K562 (cell line): ENCODE data around the gene LYPD6B. TPM values are rescaled to one million over a fixed set of nuclear protein-coding genes. Genes with fewer than 3 reads are reported as not detected.

Experiments
- ATAC-seq: fragments of 200-7000 bp; cut with Tn5 transposase; 3 replicates; pipeline ENCODE4 v1.9.1; 2020; ENCODE audit warnings: moderate library complexity
- BruUV-seq: library from RNA; stranded (reverse); fragments of 400-500 nt; replicated peaks from 2 replicates; lab custom pipeline; 2021; lab: Mats Ljungman, UMichigan
- CTCF ChIA-PET: fragments of 300-600 bp; formaldehyde crosslinking; extraction: SDS; loops from one replicate; lab custom pipeline; 2021; ENCODE audit warnings: low intra/inter-chr PET ratio; lab: Yijun Ruan, JAX
- POLR2A ChIA-PET: fragments of 300-600, 350-650 bp; sonication (Branson Sonifier 250); formaldehyde crosslinking; extraction: SDS; loops from one replicate; lab custom pipeline; 2021; ENCODE audit warnings: antibody characterized with exemption, inconsistent platforms; lab: Yijun Ruan, JAX
- DNase-seq, 4 experiments: peaks; one replicate each; pipeline versions ENCODE4 v3.0.0 to v3.0.0-alpha.2; 2011 to 2018; ENCODE audit warnings: low spot score in 3 of 4, mixed read lengths in 3 of 4; ENCODE audit errors: extremely low read depth in 1 of 4
- FAIRE-seq: peaks from 2 replicates; lab custom pipeline; 2011; peaks lifted over from hg19 to GRCh38; lab: Jason Lieb, UNC
- H2AFZ ChIP-seq: 2 replicates; pipeline ENCODE4 v1.6.0; 2011; ENCODE audit warnings: low read depth, low read length, control low read depth, inconsistent platforms
- H3K27ac ChIP-seq: fragments of 200-600 bp; 3 replicates; pipeline ENCODE4 v1.8.0; 2011; ENCODE audit warnings: low read depth, mild to moderate bottlenecking, control low read depth, inconsistent platforms, low read length, moderate library complexity, mixed read lengths; ENCODE audit errors: extremely low read depth
- H3K27me3 ChIP-seq, 2 experiments: fragments of 300-600 bp in 1 of 2; 2 replicates in 1 of 2; 3 replicates in 1 of 2; pipeline versions ENCODE4 v1.6.0 to v1.8.0; 2011; ENCODE audit warnings: inconsistent platforms in 2 of 2, low read length in 2 of 2, mild to moderate bottlenecking in 1 of 2, mixed read lengths in 1 of 2, moderate library complexity in 1 of 2; ENCODE audit not compliant: control insufficient read depth in 2 of 2, insufficient read depth in 2 of 2
- H3K36me3 ChIP-seq: fragments of 300-600 bp; 3 replicates; pipeline ENCODE4 v1.8.0; 2011; ENCODE audit warnings: mild to moderate bottlenecking, low read length, inconsistent platforms; ENCODE audit not compliant: control insufficient read depth, insufficient read depth
- H3K4me1 ChIP-seq, 2 experiments: fragments of 200-600 bp in 1 of 2; replicated peaks in 1 of 2; 2 replicates in 1 of 2; 3 replicates in 1 of 2; pipeline versions ENCODE4 v1.5.1 to v1.8.0; 2011; ENCODE audit warnings: inconsistent platforms in 2 of 2, low read length in 2 of 2, mild to moderate bottlenecking in 1 of 2, mixed read lengths in 1 of 2, moderate library complexity in 1 of 2; ENCODE audit not compliant: control insufficient read depth in 2 of 2, insufficient read depth in 2 of 2
- H3K4me2 ChIP-seq: 2 replicates; pipeline ENCODE4 v1.6.1; 2011; ENCODE audit warnings: low read length, control low read depth, inconsistent platforms, mixed read lengths; ENCODE audit not compliant: insufficient read depth
- H3K4me3 ChIP-seq: fragments of 200-600 bp; sonication (generic), shearing (Covaris generic); 2 replicates; pipeline ENCODE4 v1.5.1; 2016; ENCODE audit warnings: control low read depth, inconsistent platforms
- H3K79me2 ChIP-seq: fragments of 200-600 bp; 3 replicates; pipeline ENCODE4 v1.8.0; 2011; ENCODE audit warnings: low read length, inconsistent platforms; ENCODE audit not compliant: control insufficient read depth, insufficient read depth
- H3K9ac ChIP-seq, 2 experiments: 2 replicates each; pipeline versions ENCODE4 v1.6.0 to v1.6.1; 2011; ENCODE audit warnings: low read depth in 2 of 2, low read length in 2 of 2, control low read depth in 1 of 2, inconsistent platforms in 1 of 2, mild to moderate bottlenecking in 1 of 2, mixed read lengths in 1 of 2; ENCODE audit not compliant: insufficient read depth in 1 of 2
- H3K9me1 ChIP-seq: one replicate; pipeline ENCODE4 v1.6.0; 2011; ENCODE audit warnings: inconsistent platforms, mild to moderate bottlenecking, low read length, moderate library complexity; ENCODE audit not compliant: control insufficient read depth, insufficient read depth
- H3K9me3 ChIP-seq: replicated peaks from 2 replicates; pipeline ENCODE4 v1.5.1; 2011; ENCODE audit warnings: low read depth, low read length, inconsistent platforms; ENCODE audit not compliant: control insufficient read depth, insufficient read depth
- H4K20me1 ChIP-seq: replicated peaks from 2 replicates; pipeline ENCODE4 v1.6.1; 2011; ENCODE audit warnings: low read length, inconsistent platforms, mixed read lengths; ENCODE audit not compliant: control insufficient read depth, insufficient read depth
- C11orf30 ChIP-seq: fragments of 450-650 bp; IDR thresholded peaks from 2 replicates; pipeline ENCODE4 v1.6.1; 2016; ENCODE audit warnings: low read depth, mild to moderate bottlenecking
- CC2D1A ChIP-seq: fragments of 450-650 bp; IDR thresholded peaks from 2 replicates; pipeline ENCODE4 v1.6.1; 2017; ENCODE audit warnings: mild to moderate bottlenecking
- DIDO1 ChIP-seq: fragments of 450-650 bp; IDR thresholded peaks from 2 replicates; pipeline ENCODE4 v1.6.1; 2016; ENCODE audit warnings: low read depth, missing biosample characterization, missing genetic modification characterization
- E4F1 ChIP-seq: fragments of 250-450 bp; sonication (Bioruptor Pico); IDR thresholded peaks from 2 replicates; pipeline ENCODE4 v1.5.0; 2021; ENCODE audit warnings: mild to moderate bottlenecking, borderline replicate concordance
- HDAC2 ChIP-seq: fragments of 450-650 bp; IDR thresholded peaks from 2 replicates; pipeline ENCODE4 v1.6.1; 2016; ENCODE audit warnings: mild to moderate bottlenecking
- KAT8 ChIP-seq: fragments of 450-650 bp; IDR thresholded peaks from 2 replicates; pipeline ENCODE4 v1.6.1; 2016; ENCODE audit warnings: low read depth, mild to moderate bottlenecking
- KHSRP ChIP-seq: fragments of 450-650 bp; IDR thresholded peaks from 2 replicates; pipeline ENCODE4 v1.6.1; 2017
- MAZ ChIP-seq, 2 experiments: fragments of 450-650 bp in 1 of 2; sonication (generic) in 1 of 2; formaldehyde crosslinking; IDR thresholded peaks in 1 of 2; conservative IDR thresholded peaks in 1 of 2; 2 replicates each; pipeline versions ENCODE4 v1.4.0 to v1.5.0; 2020; ENCODE audit warnings: mild to moderate bottlenecking in 1 of 2, missing genetic modification reagents in 1 of 2
- NONO ChIP-seq, 2 experiments: fragments of 200-400 bp in 1 of 2; fragments of 450-650 bp in 1 of 2; formaldehyde crosslinking in 1 of 2; IDR thresholded peaks; 2 replicates each; pipeline ENCODE4 v1.6.1; 2017; ENCODE audit warnings: low read depth in 2 of 2, mild to moderate bottlenecking in 2 of 2, moderate library complexity in 2 of 2, low read length in 1 of 2
- NR3C1 ChIP-seq: sonication (generic); formaldehyde crosslinking; IDR thresholded peaks from 2 replicates; pipeline ENCODE4 v1.8.1; 2022; ENCODE audit warnings: missing genetic modification reagents
- PHF20 ChIP-seq: fragments of 450-650 bp; IDR thresholded peaks from 2 replicates; pipeline ENCODE4 v1.6.1; 2018; ENCODE audit not compliant: partially characterized antibody
- PTBP1 ChIP-seq: fragments of 200-400 bp; formaldehyde crosslinking; IDR thresholded peaks from 2 replicates; pipeline ENCODE4 v1.6.1; 2017; ENCODE audit warnings: low read depth, low read length
- RAD21 ChIP-seq, 2 experiments: fragments of 250-450 bp in 1 of 2; fragments of 450-650 bp in 1 of 2; sonication (Bioruptor Pico) in 1 of 2; formaldehyde crosslinking in 1 of 2; IDR thresholded peaks in 1 of 2; conservative IDR thresholded peaks in 1 of 2; 2 replicates each; pipeline versions ENCODE4 v1.4.0 to v1.8.0; 2020 to 2022; ENCODE audit warnings: mild to moderate bottlenecking in 2 of 2, moderate library complexity in 1 of 2
- TRIM25 ChIP-seq: fragments of 450-650 bp; IDR thresholded peaks from 2 replicates; pipeline ENCODE4 v1.7.0; 2016; ENCODE audit warnings: borderline replicate concordance
- ZBTB9 ChIP-seq: fragments of 450-650 bp; formaldehyde crosslinking; IDR thresholded peaks from 2 replicates; pipeline ENCODE4 v1.4.0; 2020; ENCODE audit warnings: mild to moderate bottlenecking, moderate library complexity
- WGBS: fragments of 100-300 bp; shearing (Covaris generic); methylation state at CpG from one replicate; pipeline ENCODE4 v1.1.6; 2016; ENCODE audit warnings: low coverage, mixed read lengths; ENCODE audit not compliant: insufficient coverage; ENCODE audit errors: missing lambda C conversion rate; 5-methylcytosine and 5-hydroxymethylcytosine counted together
- in situ Hi-C: fragments of 300-500 bp; cut with MboI; formaldehyde crosslinking; loops from 4 replicates; pipeline ENCODE4 v1.15.0; 2018; ENCODE audit warnings: inconsistent platforms, mixed read lengths
- intact Hi-C: fragments of 100-400 bp; cut with micrococcal nuclease; formaldehyde crosslinking; loops from 2 replicates; pipeline ENCODE4 v1.14.2; 2022
- polyA plus RNA-seq, 8 experiments: library from polyadenylated mRNA; depleted of rRNA in 4 of 8; stranded (reverse) in 5 of 8; unstranded in 3 of 8; fragments of >200 nt; fragmentation: Nextera tagmentation in 2 of 8; fragmentation: Illumina TruSeq in 1 of 8; extraction: Ambion mirVana in 2 of 8; extraction: Trizol in 1 of 8; gene quantifications; 2 replicates each; pipeline versions ENCODE4 v1.2.1 to v1.2.3, GENCODE V29; 2011 to 2014; ENCODE audit warnings: inconsistent platforms in 1 of 8, missing spikeins in 1 of 8
- total RNA-seq, 7 experiments: library from RNA; depleted of rRNA in 6 of 7; stranded (reverse); fragments of >200 nt in 6 of 7; fragmentation: Illumina TruSeq in 2 of 7; extraction: Trizol in 2 of 7; gene quantifications; 2 replicates each; pipeline versions ENCODE4 v1.2.1 to v1.2.3, GENCODE V29; 2011 to 2021; ENCODE audit warnings: low replicate concordance in 1 of 7
- TF ChIP-seq, protein P1 (sequence below): fragments of 450-650 bp; formaldehyde crosslinking; IDR thresholded peaks from 2 replicates; pipeline ENCODE4 v1.4.0; 2022; ENCODE audit warnings: mild to moderate bottlenecking, moderate library complexity

Gene LYPD6B
- total and polyA plus RNA-seq, 9 of the 15 experiments (the other 6 are each of a cell fraction or from before 2014, with no cell fraction given) = not detected

DNA sequence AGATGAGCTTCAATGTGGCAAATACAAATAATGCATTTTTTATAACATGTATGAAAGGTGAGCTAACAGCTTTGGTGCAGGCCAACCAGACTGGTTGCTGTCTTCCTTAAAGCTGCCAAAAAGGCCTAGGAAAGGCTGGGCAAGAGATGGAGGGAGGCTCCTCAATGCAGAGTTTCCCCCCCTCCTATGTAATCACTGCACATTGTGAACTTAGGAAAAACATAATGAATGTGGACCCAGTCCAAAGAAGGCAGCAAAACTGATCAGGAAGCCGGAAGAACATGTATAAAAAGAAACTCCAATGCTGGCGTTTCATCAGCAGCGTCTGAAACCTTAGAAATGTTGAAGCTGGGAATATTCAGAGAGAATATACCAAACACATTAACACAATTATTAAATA lies 207.7 kb downstream of the LYPD6B start:
- Histone ChIP-seq H2AFZ (no peak overlapping the region), H3K36me3 (no peaks in the 10 kb centered on the region), H3K9me3 (no peaks in the 10 kb centered on the region), H3K4me3 (no peak overlapping the region), H3K79me2 (no peaks in the 10 kb centered on the region), H3K4me1 (no peaks in the 10 kb centered on the region), H3K9ac (no peak overlapping the region), H3K9me1 (no peaks in the 10 kb centered on the region), H3K4me2 (no peak overlapping the region), H4K20me1 (no peaks in the 10 kb centered on the region), H3K27me3 (no peaks in the 10 kb centered on the region), H3K27ac (no peak overlapping the region)
- FAIRE-seq = no peak
- no peak for ATAC-seq
- intact Hi-C loops (no loop called here), in situ Hi-C loops (no loop called here)
- ChIA-PET POLR2A (no interaction called here), CTCF (no interaction called here)
- TF ChIP-seq HDAC2 = no peak
- TF ChIP-seq DIDO1 (tag) = no peak
- no peak for TF ChIP-seq E4F1 (CRISPR knock-in tag)
- no peak for TF ChIP-seq MAZ (CRISPR knock-in tag; conservative IDR thresholded peaks at IDR 0.05 in 1 of 2, IDR thresholded peaks at IDR 0.05 in 1 of 2)
- no peak for TF ChIP-seq RAD21 (CRISPR knock-in tag; conservative IDR thresholded peaks at IDR 0.05 in 1 of 2, IDR thresholded peaks at IDR 0.05 in 1 of 2)
- no peak for TF ChIP-seq ZBTB9 (CRISPR knock-in tag)
- TF ChIP-seq CC2D1A = no peak
- TF ChIP-seq, protein P1, sequence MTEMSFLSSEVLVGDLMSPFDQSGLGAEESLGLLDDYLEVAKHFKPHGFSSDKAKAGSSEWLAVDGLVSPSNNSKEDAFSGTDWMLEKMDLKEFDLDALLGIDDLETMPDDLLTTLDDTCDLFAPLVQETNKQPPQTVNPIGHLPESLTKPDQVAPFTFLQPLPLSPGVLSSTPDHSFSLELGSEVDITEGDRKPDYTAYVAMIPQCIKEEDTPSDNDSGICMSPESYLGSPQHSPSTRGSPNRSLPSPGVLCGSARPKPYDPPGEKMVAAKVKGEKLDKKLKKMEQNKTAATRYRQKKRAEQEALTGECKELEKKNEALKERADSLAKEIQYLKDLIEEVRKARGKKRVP (CRISPR knock-in tag) = no peak
- no peak for TF ChIP-seq PHF20
- TF ChIP-seq KAT8 = no peak
- TF ChIP-seq KHSRP = no peak
- no peak for TF ChIP-seq NR3C1
- TF ChIP-seq TRIM25 = no peak
- TF ChIP-seq PTBP1 = no peak
- TF ChIP-seq C11orf30 = no peak
- TF ChIP-seq NONO (IDR thresholded peaks at IDR 0.05; ENCODE audit: low read depth in 2 of 2, low read length in 1 of 2) = no peak
- DNase-seq = no peak
- no TSS peak for BruUV-seq
- 1% methylated on average over 3 of the region's 3 CpGs for WGBS
